A673 (cell line): ENCODE measurements around the gene KRT10. TPM values are rescaled to one million over a fixed set of nuclear protein-coding genes. Genes with fewer than 3 reads are reported as not detected.
A peak's percentile ranks its signal among the peaks of the same experiment; 100 is the strongest.

Experiments
- BruUV-seq: library from RNA; stranded (reverse); fragments of 400-500 nt; replicated peaks from 2 replicates; lab custom pipeline; 2021; lab: Mats Ljungman, UMichigan
- CTCF ChIA-PET: fragments of 300-600 bp; sonication (Branson Sonifier 250); formaldehyde crosslinking; loops from one replicate; lab custom pipeline; 2022; ENCODE audit warnings: antibody characterized with exemption; lab: Charles Lee
- POLR2A ChIA-PET: fragments of 300-600 bp; sonication (Branson Sonifier 250); formaldehyde crosslinking; loops from one replicate; lab custom pipeline; 2022; ENCODE audit warnings: antibody characterized with exemption; ENCODE audit not compliant: low non-redundant PET; lab: Charles Lee
- DNase-seq: peaks from one replicate; pipeline ENCODE4 v3.0.0-alpha.2; 2015; ENCODE audit warnings: low spot score
- H3K27ac ChIP-seq: fragments of 200-600 bp; sonication (generic); 2 replicates; pipeline ENCODE4 v1.5.1; 2016; ENCODE audit warnings: mixed run types, low read depth, mild to moderate bottlenecking, mixed read lengths, antibody characterized with exemption, low read length; ENCODE audit not compliant: poor library complexity, severe bottlenecking
- H3K27me3 ChIP-seq: fragments of 200-600 bp; sonication (generic); replicated peaks from 2 replicates; pipeline ENCODE4 v1.6.1; 2017; ENCODE audit warnings: mixed run types, low read depth, mild to moderate bottlenecking, mixed read lengths, antibody characterized with exemption, low read length; ENCODE audit not compliant: insufficient read depth, poor library complexity
- H3K36me3 ChIP-seq: fragments of 200-600 bp; sonication (generic); 2 replicates; pipeline ENCODE4 v1.6.1; 2016; ENCODE audit warnings: mixed run types, mild to moderate bottlenecking, mixed read lengths, antibody characterized with exemption, low read length; ENCODE audit not compliant: insufficient read depth, poor library complexity, severe bottlenecking
- H3K4me1 ChIP-seq: fragments of 200-600 bp; sonication (generic); 2 replicates; pipeline ENCODE4 v1.6.1; 2017; ENCODE audit warnings: mixed run types, mild to moderate bottlenecking, mixed read lengths, antibody characterized with exemption, low read length; ENCODE audit not compliant: insufficient read depth, poor library complexity, severe bottlenecking
- H3K4me3 ChIP-seq: fragments of 200-600 bp; sonication (generic); 2 replicates; pipeline ENCODE4 v1.5.1; 2016; ENCODE audit warnings: low read depth, mixed run types, mild to moderate bottlenecking, mixed read lengths, low read length; ENCODE audit not compliant: poor library complexity, severe bottlenecking
- H3K9me3 ChIP-seq: fragments of 200-600 bp; sonication (generic); 2 replicates; pipeline ENCODE4 v1.6.1; 2016; ENCODE audit warnings: mixed run types, low read depth, mild to moderate bottlenecking, mixed read lengths, antibody characterized with exemption, low read length; ENCODE audit not compliant: poor library complexity, severe bottlenecking
- CTCF ChIP-seq: fragments of 300-800, 200-600 bp; sonication (generic); conservative IDR thresholded peaks from 2 replicates; pipeline ENCODE4 v1.5.1; 2017; ENCODE audit warnings: low read depth, mild to moderate bottlenecking, antibody characterized with exemption, low read length, moderate library complexity, mixed read lengths
- EZH2 ChIP-seq: fragments of 200-600 bp; sonication (generic); IDR thresholded peaks from 2 replicates; pipeline ENCODE4 v1.6.1; 2017; ENCODE audit warnings: borderline replicate concordance, low read depth, mild to moderate bottlenecking, mixed read lengths, antibody characterized with exemption, low read length; ENCODE audit not compliant: poor library complexity, severe bottlenecking
- intact Hi-C: fragments of 100-400 bp; cut with micrococcal nuclease; formaldehyde crosslinking; loops from one replicate; pipeline ENCODE4 v1.10.0; 2022; ENCODE audit not compliant: unreplicated experiment
- total RNA-seq: library from RNA; stranded (reverse); gene quantifications from 2 replicates; pipeline ENCODE4 v1.2.3, GENCODE V29; 2021

Gene KRT10
- total RNA-seq, 1 experiment from 2014 or later = 36.2 TPM

- Histone ChIP-seq H3K27me3 (no peaks in the 10 kb centered on the region), H3K4me3 (no peak overlapping the region), H3K36me3 (no peaks in the 10 kb centered on the region), H3K27ac (no peak overlapping the region), H3K4me1 (no peaks in the 10 kb centered on the region), H3K9me3 (no peaks in the 10 kb centered on the region)
- intact Hi-C loops = no loop called here
- DNase-seq = no peak
- TF ChIP-seq EZH2 (no peak), CTCF (no peak)
- no TSS peak for BruUV-seq
- POLR2A ChIA-PET = no interaction called here
- CTCF ChIA-PET = no interaction called here
These were observed 27.9 kb downstream of the KRT10 start for GRCh38 chr17:40794466-40794865.

GRCh38 chr17:40793832-40794231 lies 28.6 kb downstream of the KRT10 start:
- TF ChIP-seq EZH2 (no peak), CTCF (no peak)
- BruUV-seq = no TSS peak
- POLR2A ChIA-PET = no interaction called here

GRCh38 chr17:40791787-40792436 lies 30.5 kb downstream of the KRT10 start:
- Histone ChIP-seq H3K9me3 (no peaks in the 10 kb centered on the region), H3K27ac (no peak overlapping the region), H3K4me1 (no peaks in the 10 kb centered on the region), H3K27me3 (no peaks in the 10 kb centered on the region), H3K4me3 (no peak overlapping the region), H3K36me3 (no peaks in the 10 kb centered on the region)
- ChIA-PET CTCF (no interaction called here), POLR2A (no interaction called here)
- intact Hi-C loops = loop anchor here (2.0 kb wide), 1 partner anchor 169 kb away; no protein-coding TSS in a partner anchor
- DNase-seq = peak; percentile 31
- TF ChIP-seq EZH2 (no peak), CTCF (peak; percentile 60)
- no TSS peak for BruUV-seq

More at GRCh38 chr17:40793832-40794231, 28.6 kb downstream of the KRT10 start:
- no peaks in the 10 kb centered on the region for H3K4me1 ChIP-seq
- H3K27ac ChIP-seq = no peak overlapping the region
- intact Hi-C loops = no loop called here
- H3K27me3 ChIP-seq = no peaks in the 10 kb centered on the region
- no peaks in the 10 kb centered on the region for H3K9me3 ChIP-seq
- no peak overlapping the region for H3K4me3 ChIP-seq
- DNase-seq = no peak
- CTCF ChIA-PET = no interaction called here
- no peaks in the 10 kb centered on the region for H3K36me3 ChIP-seq
